MM.1S (cell line): ENCODE data around the gene CCDC88B.
"Not testable (repeated sequence)": the region's sequence is repeated elsewhere in the genome, so short reads cannot be mapped to it uniquely, and the experiment has no call there.

Source experiments
- DNase-seq: peaks from one replicate; pipeline ENCODE4 v3.0.0-alpha.2; 2015
- H2AFZ ChIP-seq: fragments of 300-600 bp; sonication (generic); 2 replicates; pipeline ENCODE4 v1.6.0; 2016; ENCODE audit warnings: antibody characterized with exemption, low read length
- H3F3A ChIP-seq: fragments of 300-600 bp; sonication (generic); 2 replicates; pipeline ENCODE4 v1.6.1; 2016; ENCODE audit warnings: mild to moderate bottlenecking, antibody characterized with exemption, low read length, moderate library complexity, mixed read lengths; ENCODE audit not compliant: insufficient read depth
- H3K27ac ChIP-seq: fragments of 300-600 bp; sonication (generic); 2 replicates; pipeline ENCODE4 v1.5.1; 2016; ENCODE audit warnings: mild to moderate bottlenecking, low read length
- H3K27me3 ChIP-seq: fragments of 300-600 bp; sonication (generic); replicated peaks from 2 replicates; pipeline ENCODE4 v1.6.0; 2016; ENCODE audit warnings: low read length; ENCODE audit not compliant: insufficient read depth
- H3K36me3 ChIP-seq: fragments of 300-600 bp; sonication (generic); replicated peaks from 2 replicates; pipeline ENCODE4 v1.6.1; 2016; ENCODE audit warnings: mild to moderate bottlenecking, low read length, mixed read lengths; ENCODE audit not compliant: insufficient read depth
- H3K4me1 ChIP-seq: fragments of 300-600 bp; sonication (generic); 2 replicates; pipeline ENCODE4 v1.6.1; 2016; ENCODE audit warnings: low read length, mixed read lengths
- H3K4me2 ChIP-seq: fragments of 300-600 bp; sonication (generic); 2 replicates; pipeline ENCODE4 v1.6.0; 2016; ENCODE audit warnings: low read depth, low read length
- H3K4me3 ChIP-seq: fragments of 300-600 bp; sonication (generic); 2 replicates; pipeline ENCODE4 v1.5.1; 2016; ENCODE audit warnings: low read length, mixed read lengths
- H3K79me2 ChIP-seq: fragments of 300-600 bp; sonication (generic); 2 replicates; pipeline ENCODE4 v1.6.1; 2016; ENCODE audit warnings: mixed run types, low read length, mixed read lengths
- H3K9ac ChIP-seq: fragments of 300-600 bp; sonication (generic); 2 replicates; pipeline ENCODE4 v1.6.1; 2016; ENCODE audit warnings: low read length, mixed read lengths
- H3K9me2 ChIP-seq: fragments of 300-600 bp; sonication (generic); replicated peaks from 2 replicates; pipeline ENCODE4 v1.6.1; 2016; ENCODE audit warnings: mild to moderate bottlenecking, low read length, mixed read lengths; ENCODE audit not compliant: insufficient read depth
- H3K9me3 ChIP-seq: fragments of 300-600 bp; sonication (generic); replicated peaks from 2 replicates; pipeline ENCODE4 v1.6.1; 2016; ENCODE audit warnings: mild to moderate bottlenecking, low read length, mixed read lengths; ENCODE audit not compliant: insufficient read depth
- H4K20me1 ChIP-seq: fragments of 300-600 bp; sonication (generic); 2 replicates; pipeline ENCODE4 v1.6.1; 2016; ENCODE audit warnings: mild to moderate bottlenecking, low read length, moderate library complexity, mixed read lengths; ENCODE audit not compliant: insufficient read depth
- EZH2 ChIP-seq: fragments of 300-600 bp; sonication (generic); optimal IDR thresholded peaks from 2 replicates; pipeline ENCODE3; 2017; ENCODE audit warnings: low read depth, mild to moderate bottlenecking, antibody characterized with exemption, low read length, mixed read lengths
- EZH2phosphoT487 ChIP-seq: fragments of 300-600 bp; sonication (generic); IDR thresholded peaks from 2 replicates; pipeline ENCODE4 v1.6.1; 2018; ENCODE audit warnings: antibody characterized with exemption, low read length
- TF ChIP-seq, protein P1 (sequence below): fragments of 300-600 bp; sonication (generic); IDR thresholded peaks from 2 replicates; pipeline ENCODE4 v1.5.1; 2016; ENCODE audit warnings: antibody characterized with exemption, low read length, mixed read lengths

The CCDC88B gene

DNA sequence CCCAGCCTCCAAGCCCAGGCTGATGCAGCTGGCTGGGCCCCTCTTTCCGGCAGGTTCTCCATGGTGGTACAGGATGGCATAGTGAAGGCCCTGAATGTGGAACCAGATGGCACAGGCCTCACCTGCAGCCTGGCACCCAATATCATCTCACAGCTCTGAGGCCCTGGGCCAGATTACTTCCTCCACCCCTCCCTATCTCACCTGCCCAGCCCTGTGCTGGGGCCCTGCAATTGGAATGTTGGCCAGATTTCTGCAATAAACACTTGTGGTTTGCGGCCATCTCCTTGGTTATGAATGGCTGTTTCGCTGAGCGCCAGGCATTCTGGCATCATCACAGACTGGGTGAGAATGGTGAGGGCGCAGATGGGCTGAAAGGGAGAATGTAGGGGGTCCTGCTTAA lies 18.5 kb upstream of the CCDC88B start:
- Histone ChIP-seq H3K4me2 (no peak overlapping the region), H2AFZ (no peak overlapping the region), H3F3A (peaks cover 22% of the 10 kb centered on the region), H3K9me3 (no peaks in the 10 kb centered on the region), H3K4me1 (peaks cover 6% of the 10 kb centered on the region), H3K27me3 (no peaks in the 10 kb centered on the region), H3K4me3 (no peak overlapping the region), H3K79me2 (peaks cover 12% of the 10 kb centered on the region), H3K36me3 (no peaks in the 10 kb centered on the region), H4K20me1 (no peaks in the 10 kb centered on the region), H3K9ac (no peak overlapping the region), H3K9me2 (no peaks in the 10 kb centered on the region), H3K27ac (no peak overlapping the region)
- TF ChIP-seq, protein P1, sequence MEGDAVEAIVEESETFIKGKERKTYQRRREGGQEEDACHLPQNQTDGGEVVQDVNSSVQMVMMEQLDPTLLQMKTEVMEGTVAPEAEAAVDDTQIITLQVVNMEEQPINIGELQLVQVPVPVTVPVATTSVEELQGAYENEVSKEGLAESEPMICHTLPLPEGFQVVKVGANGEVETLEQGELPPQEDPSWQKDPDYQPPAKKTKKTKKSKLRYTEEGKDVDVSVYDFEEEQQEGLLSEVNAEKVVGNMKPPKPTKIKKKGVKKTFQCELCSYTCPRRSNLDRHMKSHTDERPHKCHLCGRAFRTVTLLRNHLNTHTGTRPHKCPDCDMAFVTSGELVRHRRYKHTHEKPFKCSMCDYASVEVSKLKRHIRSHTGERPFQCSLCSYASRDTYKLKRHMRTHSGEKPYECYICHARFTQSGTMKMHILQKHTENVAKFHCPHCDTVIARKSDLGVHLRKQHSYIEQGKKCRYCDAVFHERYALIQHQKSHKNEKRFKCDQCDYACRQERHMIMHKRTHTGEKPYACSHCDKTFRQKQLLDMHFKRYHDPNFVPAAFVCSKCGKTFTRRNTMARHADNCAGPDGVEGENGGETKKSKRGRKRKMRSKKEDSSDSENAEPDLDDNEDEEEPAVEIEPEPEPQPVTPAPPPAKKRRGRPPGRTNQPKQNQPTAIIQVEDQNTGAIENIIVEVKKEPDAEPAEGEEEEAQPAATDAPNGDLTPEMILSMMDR, result no peak
- TF ChIP-seq EZH2 (no peak), EZH2phosphoT487 (no peak)
- no peak for DNase-seq

DNA sequence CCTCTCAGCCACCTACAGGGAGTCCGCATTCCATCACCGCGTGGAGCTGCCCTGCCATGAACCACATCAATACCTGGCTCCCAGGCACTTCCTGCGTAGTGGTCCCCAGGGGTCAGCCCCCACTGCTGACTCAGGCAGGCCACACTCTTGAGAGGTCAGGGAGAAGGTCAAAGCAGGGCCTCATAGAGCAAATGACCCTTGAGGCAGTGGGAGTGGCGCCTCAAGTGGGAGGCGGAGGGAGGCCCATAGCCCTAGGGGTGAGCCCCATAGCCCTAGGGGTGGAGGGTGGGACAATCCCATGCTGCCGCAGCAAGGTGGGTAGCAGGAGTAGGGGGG lies 17.1 kb upstream of the CCDC88B start:
- H3K9me3 ChIP-seq, result no peaks in the 10 kb centered on the region
- no peak overlapping the region for H3K27ac ChIP-seq
- TF ChIP-seq EZH2phosphoT487, result no peak

DNA sequence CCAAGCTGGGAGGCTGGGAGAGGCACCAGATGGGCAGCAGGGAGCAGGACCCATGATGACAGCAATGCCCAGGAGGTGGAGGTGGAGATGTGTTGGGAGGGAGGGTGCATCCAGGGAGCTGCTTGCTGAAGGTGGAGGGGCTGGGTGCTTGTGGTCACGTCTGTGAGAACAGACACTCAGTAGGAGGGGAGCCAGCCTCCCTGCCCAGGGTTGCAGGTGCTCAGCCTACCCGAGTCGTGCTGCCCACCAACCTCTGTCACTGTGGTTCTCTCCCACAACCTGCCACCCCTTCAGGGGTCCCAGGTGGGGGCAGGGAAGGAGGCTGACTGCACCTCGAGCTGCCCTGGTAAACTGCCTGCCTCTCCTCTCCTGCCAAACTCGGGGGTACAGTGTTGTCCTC lies 16.6 kb upstream of the CCDC88B start:
- no peak overlapping the region for H3K4me3 ChIP-seq
- no peaks in the 10 kb centered on the region for H3K9me3 ChIP-seq

More for the DNA sequence above, 17.1 kb upstream of the CCDC88B start:
- peaks cover 11% of the 10 kb centered on the region for H3F3A ChIP-seq
- no peak overlapping the region for H3K4me2 ChIP-seq
- H2AFZ ChIP-seq, result no peak overlapping the region
- H3K4me1 ChIP-seq, result peaks cover 6% of the 10 kb centered on the region
- no peaks in the 10 kb centered on the region for H3K9me2 ChIP-seq
- H3K4me3 ChIP-seq, result no peak overlapping the region
- H3K9ac ChIP-seq, result no peak overlapping the region
- no peaks in the 10 kb centered on the region for H3K36me3 ChIP-seq
- 0 out of 2 replicates have a peak, but pooled peaks cover 3% of the 10 kb centered on the region for H3K27me3 ChIP-seq
- peaks cover 9% of the 10 kb centered on the region; the same call in 1 of the 2 replicates for H3K79me2 ChIP-seq
- no peak for DNase-seq
- H4K20me1 ChIP-seq, result no peaks in the 10 kb centered on the region

GRCh38 chr11:64323984-64324383 lies 16.0 kb upstream of the CCDC88B start:
- H2AFZ ChIP-seq, H3K27ac ChIP-seq, H3K36me3 ChIP-seq, H3K79me2 ChIP-seq, H3K9me3 ChIP-seq, DNase-seq, H3K27me3 ChIP-seq, H3K4me1 ChIP-seq, H4K20me1 ChIP-seq, H3F3A ChIP-seq, H3K4me3 ChIP-seq, H3K9me2 ChIP-seq, H3K4me2 ChIP-seq, H3K9ac ChIP-seq: not testable (repeated sequence)

More for the DNA sequence above, 16.6 kb upstream of the CCDC88B start:
- Histone ChIP-seq H3F3A (peaks cover 7% of the 10 kb centered on the region), H2AFZ (no peak overlapping the region), H4K20me1 (no peaks in the 10 kb centered on the region), H3K9me2 (no peaks in the 10 kb centered on the region), H3K4me1 (peaks cover 6% of the 10 kb centered on the region), H3K9ac (no peak overlapping the region), H3K27ac (no peak overlapping the region), H3K4me2 (no peak overlapping the region), H3K79me2 (peaks cover 9% of the 10 kb centered on the region; the same call in 1 of the 2 replicates), H3K27me3 (0 out of 2 replicates have a peak, but pooled peaks cover 3% of the 10 kb centered on the region), H3K36me3 (no peaks in the 10 kb centered on the region)
- TF ChIP-seq, protein P1, result no peak
- TF ChIP-seq EZH2phosphoT487 (no peak), EZH2 (no peak)
- DNase-seq, result no peak
